GM18861 (cell line): ENCODE measurements around the gene ZC3H8.
"Not testable (repeated sequence)": the region's sequence is repeated elsewhere in the genome, so short reads cannot be mapped to it uniquely, and the experiment has no call there.

Experiments used
- ATAC-seq: cut with Tn5 transposase; IDR thresholded peaks from one replicate; pipeline ENCODE4 v1.9.1; 2021; ENCODE audit not compliant: unreplicated experiment

The ZC3H8 gene

DNA sequence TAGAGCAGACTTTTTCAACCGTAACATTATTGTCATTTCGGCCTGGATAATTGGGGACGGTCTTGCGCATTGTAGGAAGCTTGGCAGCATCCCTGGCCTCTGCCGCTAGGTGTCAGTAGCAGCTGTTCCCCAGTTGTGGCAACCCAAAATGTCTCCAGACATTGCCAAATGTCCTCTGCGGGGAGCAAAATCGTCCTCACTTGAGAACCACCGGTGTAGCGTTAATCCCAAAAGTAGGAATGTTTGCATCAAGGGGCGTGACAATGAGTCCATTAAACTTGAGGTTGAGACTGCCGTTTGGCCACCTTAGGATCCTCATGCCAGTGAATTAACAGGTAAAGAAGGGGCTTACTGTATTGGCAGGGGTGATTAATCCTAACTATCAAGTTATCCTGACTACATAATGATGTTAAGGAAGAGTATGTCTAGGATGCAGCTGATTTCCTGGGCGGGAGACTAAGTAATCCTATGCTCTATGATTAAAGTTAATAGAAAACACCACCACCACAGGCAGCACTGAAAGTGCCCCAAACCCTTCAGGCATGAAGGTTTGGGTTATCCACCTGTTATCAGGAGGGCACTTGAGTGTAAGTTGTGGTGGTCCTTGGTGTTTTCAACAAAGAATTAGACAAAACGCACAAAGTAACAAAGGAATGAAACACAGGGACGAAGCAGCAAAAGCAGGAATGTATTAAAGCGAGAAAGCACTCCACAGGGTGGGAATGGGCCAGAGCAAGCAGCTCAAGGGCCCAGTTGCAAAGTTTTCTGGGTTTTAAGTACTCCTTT, 4.9 kb upstream of the ZC3H8 start:
- peak; percentile 35 for ATAC-seq

DNA sequence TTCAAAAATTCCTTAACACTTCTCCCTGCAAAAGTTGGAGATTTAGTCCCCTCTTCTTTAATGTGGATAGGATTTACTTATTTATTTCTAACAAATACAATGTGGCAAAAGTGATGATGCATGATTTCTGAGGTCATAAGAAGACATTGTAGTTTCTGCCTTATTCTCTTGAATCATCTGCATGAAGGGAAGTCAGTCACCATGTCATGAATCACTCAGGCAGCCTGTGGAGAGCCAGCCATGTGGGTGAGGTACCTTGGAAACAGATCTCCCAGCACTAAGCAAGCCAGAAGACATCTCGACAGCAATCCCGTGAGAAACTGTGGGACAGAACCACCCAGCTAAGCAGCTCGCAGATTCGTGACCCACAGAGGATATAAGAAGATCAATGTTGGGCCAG, 2.7 kb upstream of the ZC3H8 start:
- ATAC-seq: no peak

DNA sequence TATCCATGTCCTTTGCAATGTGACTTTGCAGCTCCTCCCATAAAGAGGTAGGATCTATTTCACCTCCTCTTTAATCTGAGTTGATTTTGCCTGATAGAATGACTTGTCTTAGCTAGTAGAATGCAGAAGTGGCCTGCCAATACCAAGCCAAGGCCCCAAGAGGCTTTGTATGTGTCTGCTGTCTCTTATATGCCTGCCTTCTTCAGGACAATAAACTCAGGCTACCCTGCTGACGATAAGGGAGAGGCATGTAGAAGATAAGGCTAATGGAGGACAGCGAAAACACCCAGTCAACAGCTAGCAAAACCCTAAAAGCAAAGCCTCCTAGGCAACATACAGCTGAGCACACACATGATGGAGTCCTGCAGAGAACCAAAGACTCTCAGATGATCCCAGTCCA, 1.8 kb upstream of the ZC3H8 start:
- no peak for ATAC-seq

DNA sequence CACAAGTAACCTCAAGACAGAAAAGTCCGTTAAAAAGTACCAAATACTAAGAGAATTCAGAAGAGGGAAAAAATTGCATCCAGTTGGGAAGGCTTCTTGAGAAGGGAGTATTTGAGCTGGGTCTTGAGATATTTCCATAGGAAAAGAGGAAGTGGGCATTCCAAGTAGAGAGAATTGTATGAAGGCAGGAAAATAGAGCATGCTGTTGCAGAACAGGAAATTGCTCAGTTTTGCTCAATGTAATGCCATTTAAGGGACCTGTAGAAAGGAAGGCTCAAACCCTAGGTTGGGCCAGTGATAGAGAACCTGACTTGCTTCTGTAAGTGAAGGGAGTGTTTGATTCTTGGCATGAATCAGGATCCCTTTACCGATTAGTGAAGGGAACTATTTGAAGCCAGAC, 1.0 kb upstream of the ZC3H8 start:
- ATAC-seq: no peak

DNA sequence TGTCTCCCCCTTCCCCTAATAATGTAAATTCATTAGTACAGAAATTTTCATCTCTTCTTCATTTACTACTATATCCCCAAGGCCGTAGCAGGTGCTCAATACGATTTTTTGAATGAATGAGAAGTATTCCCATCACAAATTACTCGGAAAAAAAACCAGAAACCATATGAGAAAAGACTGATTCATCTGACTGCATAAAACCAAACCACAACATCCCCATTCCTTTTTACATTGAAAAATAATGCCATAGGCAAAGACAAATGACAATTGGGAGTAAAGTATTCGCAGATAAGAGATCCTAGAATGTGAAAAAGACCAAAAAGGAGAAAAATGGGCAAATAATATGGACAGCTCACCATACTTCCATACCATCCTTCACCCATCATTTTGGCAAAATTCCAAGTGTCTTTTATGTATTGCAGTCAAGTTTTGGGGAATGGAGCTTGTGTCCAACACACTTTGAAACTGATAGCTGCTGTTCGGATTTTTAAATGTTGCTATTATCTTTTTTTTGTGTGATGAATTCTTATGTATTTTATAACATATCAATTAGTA, 1.5 kb downstream of the ZC3H8 start:
- no peak for ATAC-seq

DNA sequence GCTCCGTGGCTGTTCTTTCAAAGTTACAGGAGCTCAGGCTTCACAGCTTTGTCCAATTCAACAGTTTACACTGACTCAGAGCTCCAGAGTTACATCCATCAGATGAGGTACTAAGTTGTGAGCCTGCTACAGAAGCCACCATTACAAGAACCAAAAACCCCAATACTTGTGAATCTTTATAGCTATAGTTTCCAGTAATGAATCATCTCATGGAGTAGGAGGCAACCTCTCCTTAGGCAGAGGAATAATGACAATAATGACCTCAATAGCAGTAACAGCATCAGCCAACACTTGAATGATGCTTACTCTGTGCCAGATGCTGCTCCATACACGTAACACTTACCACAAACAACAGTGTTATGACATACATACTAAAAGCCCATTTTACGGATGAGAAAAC, 3.6 kb downstream of the ZC3H8 start:
- ATAC-seq: no peak

DNA sequence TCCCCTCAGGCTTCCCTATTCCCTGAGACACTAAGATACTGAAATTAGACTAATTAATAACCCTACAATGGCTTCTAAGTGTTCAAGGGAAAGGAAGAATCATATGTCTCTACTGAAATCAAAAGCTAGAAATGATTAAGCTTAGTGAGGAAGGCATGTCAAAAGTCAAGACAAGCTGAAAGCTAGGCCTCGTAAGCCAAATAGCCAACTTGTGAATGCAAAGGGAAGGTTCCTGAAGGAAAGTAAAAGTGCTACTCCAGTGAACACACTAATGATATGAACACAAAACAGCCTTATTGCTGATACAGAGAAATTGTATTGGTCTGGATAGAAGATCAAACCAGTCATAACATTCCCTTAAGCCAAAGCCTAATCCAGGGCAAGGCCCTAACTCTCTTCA, 10.0 kb downstream of the ZC3H8 start:
- no peak for ATAC-seq

DNA sequence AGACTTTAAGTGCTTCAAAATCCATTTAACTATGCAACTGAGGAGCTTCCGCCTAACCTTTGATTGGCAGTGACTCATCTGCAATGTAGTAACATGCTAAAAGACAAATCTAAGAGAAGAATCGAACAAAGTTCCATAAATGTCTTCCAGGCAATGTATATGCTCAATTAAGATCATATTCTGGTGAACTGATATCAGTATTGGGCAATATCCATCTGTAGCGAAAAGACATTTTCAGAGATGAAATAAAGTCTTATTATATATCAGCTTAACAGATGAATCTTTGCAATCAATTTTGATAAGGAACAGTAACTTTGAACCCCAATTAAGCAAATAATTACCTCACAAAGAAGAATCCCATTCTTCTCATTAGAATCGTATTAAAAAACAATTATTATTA, 11.6 kb downstream of the ZC3H8 start:
- ATAC-seq: no peak

DNA sequence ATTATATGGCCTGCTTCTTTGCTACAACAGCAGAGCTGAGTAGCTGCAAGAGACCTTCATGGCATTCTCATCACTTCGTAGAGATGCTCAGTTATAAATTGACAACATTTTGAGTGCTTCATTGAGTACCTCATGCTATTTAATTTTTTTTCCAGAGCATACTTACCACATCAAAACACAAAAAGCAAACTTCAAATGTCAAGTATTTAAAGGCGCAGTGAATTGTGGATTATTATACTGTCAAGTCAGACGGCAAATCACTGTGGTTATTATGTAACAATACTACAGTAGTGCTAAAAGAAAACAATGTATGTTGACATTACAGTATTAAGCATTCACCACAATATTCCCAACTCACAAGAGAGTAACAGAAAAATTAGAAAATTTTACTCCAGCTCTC, 12.5 kb downstream of the ZC3H8 start:
- no peak for ATAC-seq

DNA sequence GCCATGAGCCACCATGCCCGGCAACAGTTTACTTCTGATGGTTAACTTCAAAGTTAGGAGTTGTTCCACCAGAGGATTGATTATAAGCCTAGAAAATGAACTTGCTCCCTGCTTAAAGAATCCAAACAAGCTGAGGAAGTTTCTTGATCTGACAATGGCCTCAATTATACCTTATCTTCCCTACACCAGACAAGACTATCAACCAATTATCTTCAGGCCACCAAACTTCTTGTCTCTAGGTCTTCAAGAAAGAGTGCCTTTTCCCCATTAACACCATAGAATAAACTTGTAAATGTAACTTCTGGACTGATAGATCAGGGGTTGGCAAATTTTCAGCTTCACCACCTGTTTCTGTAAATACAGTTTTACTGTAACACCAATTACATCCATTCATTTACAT, 15.0 kb downstream of the ZC3H8 start:
- ATAC-seq: no peak

DNA sequence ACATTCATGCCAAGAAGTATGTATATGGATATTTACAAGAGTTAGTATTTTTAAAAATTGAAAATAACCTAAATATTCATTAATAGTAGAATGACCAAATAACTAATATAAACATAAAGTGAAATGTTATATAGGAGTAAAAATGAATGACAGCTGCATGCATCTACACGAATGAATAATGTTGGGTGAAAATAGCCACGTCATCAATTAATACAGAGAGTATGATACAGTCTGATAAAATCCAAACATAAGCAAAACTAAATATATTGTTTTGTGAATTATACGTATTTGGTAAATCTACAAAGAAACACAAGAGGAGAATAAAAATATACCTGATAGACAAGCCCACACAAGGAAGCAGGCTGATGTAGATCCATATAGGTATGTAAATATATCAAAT, 24.5 kb downstream of the ZC3H8 start:
- ATAC-seq: no peak

DNA sequence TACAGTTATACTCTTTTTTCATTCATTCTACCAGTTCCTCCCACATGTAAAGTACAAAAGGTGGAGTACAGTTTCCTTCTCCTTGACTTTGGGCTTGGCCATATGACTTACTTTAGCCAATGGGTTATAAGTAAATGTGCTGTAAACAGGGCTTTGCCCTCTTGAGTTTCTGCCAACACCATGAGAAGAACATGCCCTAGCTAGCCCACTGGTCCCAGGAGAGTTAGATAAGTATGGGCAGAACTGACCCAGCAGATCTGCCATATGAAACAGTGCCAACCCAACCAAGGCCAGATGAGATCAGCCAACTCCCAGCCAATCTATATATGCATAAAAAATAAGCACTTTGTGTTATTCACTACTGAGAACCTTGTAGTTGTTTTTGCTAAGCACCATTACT, 25.5 kb downstream of the ZC3H8 start:
- no peak for ATAC-seq

DNA sequence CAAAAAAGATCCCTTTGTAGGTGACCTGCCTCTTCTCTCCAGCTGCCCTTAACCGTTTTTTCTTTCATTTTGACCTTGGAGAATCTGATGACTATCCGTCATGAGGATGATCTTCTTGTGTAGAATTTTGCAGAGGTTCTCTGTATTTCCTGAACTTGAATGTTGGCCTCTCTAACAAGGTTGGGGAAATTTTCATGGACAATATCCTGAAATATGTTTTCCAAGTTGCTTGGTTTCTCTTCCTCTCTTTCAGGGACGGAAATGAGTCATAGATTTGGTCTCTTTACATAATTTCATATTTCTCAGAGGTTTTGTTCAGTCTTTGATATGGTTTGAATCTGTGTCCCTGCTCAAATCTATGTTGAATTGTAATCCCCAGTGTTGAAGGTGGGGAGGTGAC, 34.0 kb downstream of the ZC3H8 start:
- no peak for ATAC-seq

DNA sequence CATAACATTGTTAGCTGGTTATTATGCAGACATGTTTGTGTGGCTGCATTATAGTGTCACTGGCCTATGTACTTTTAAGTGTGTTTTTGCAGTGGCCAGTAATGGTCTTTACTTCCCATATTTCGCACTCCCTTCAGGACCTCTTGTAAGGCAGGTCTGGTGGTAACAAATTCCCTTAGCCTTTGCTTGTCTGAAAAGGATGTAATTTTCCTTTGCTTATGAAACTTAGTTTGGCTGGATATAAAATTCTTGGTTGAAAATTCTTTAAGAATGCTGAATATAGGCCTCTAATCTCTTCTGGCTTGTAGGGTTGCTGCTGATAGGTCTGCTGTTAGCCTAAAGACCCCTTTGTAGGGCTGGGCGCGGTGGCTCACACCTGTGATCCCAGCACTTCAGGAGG, 34.7 kb downstream of the ZC3H8 start:
- ATAC-seq: no peak

DNA sequence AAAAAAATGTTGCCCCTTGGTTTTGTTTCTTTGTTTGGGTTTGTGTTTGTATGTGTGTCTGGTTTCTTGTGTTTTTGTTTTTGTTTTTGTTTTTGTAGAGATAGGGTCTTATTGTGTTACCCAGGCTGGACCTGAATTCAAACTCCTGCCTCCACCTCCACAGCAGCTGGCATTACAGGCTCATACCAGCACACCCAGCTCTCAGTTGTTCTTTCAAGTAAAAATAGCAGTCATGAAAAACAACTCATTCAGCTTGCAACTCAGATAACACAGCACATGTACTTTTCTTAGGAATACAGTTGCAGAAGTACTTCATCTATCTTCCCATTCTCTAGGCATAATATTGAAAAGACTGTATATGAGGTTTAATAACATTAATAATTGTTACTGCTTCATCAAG, 37.0 kb downstream of the ZC3H8 start:
- ATAC-seq: no peak

DNA sequence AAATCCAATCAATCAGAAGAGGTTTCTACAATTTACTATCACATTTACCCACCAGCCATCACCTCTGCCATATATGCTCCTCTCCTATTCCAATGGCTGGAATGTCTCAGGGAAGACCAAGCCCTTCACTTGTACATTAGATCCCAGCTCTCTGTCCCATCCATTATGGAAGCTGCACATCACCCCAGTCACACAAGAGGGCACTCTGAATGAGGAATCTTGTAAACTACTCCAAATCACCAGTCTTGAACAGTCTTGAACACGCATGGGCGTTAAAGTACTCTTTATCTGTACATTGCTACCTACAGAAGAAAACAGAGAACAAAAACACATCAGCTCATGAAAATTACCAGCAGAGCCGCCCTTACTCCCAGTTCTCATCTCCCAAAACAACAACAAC, 38.7 kb downstream of the ZC3H8 start:
- no peak for ATAC-seq

DNA sequence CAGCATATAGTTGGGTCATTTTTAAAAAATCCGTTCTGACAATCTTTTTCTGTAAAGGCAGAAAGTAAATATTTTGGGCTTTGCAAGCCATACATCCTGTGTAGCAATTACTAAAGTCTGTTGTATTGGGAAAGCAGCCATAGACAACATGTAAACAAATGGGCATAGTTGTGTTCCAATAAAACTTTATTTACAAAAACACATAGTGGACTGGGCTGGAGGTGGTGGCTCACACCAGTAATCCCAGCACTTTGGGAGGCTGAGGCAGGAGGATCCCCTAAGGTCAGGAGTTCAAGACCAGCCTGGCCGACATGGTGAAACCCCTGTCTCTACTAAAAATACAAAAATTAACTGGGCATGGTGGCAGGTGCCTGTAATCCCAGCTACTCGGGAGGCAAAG, 46.9 kb downstream of the ZC3H8 start:
- ATAC-seq: not testable (repeated sequence)

DNA sequence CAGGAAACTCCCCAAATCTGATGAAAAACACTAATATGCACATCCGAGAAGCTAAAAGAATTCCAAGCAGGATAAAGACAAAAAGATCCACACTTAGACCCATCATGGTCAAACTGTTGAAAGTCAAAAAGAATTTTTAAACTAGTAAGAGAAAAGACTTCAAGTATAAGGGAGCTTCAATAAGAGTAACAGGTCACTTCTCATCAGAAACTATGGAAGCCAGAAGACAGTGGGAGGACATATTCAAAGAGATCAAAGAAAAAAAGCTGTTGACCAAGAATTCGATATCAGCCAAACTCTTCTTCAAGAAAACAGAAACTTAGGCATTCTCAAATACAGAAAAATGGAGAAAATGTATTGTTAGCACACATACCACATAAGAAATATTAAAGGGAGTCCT, 50.4 kb downstream of the ZC3H8 start:
- no peak for ATAC-seq

DNA sequence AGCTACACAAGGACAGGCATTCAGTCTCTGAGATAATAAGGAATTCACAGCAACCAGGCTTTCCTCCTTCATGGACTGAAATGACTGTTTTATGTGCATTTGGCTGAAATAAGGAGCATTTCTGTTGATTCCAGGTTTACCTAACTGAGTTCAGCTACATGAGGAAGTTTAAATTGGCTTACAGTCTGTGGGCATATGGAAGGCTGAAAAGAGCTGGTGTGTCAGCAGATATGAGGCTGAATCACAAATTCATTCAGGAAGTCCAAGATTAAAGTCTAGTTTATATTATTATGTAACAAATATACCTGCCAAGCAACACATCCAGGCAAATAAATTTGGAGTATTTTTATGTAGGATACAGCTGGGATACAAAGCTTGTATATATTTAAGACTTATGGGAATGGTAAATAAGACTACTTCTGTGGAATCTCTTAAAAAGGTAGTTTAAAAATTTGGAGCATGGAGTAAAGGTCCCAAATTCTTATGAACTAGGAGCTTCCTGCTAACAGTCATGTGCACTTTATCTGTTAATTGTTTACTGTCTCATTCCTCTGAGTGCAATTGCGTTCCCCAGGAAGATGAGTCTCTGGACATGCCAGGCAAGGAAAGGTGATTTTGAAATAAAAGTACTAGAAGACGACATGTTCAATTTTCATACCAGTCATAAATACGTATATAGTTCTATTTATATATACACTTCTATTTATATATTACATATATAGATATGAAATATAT, 53.0 kb downstream of the ZC3H8 start:
- no peak for ATAC-seq

DNA sequence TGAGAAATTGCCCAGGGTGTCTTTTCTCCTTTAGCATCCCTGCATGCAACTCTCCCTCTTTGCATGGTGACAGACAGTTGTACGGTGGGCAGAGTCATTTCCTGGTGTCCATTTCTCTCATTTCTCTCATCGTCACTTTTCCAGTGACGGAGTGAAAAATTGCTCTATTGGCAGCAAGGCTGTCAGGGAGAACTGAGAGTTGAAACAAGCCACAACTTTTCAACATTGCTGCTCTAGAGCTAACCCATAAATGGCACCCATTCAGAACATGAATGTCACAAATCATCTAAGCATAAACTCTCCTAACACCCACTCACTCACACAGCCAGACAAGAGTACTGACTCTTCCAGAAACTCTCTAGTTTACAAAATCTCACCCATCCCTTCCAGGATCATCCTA, 55.7 kb downstream of the ZC3H8 start:
- ATAC-seq: no peak

DNA sequence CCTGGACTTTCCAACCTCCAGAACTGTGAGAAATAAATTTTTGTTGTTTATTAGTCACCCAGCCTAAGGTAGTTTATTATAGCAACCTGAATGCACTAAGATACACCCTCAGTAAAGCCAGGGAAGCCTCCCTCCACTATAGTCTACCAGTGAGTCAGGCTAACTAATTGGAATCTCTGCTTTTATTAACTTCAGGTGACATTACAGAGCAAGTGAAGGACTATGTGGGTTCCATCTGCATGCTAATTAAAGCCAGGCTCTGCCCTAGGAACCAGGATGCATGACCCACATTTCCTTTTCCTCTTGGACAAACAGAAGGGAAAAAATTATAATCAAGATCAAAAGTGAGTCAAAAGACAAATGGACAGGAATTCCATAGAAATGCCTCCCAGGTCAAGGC, 56.1 kb downstream of the ZC3H8 start:
- no peak for ATAC-seq

DNA sequence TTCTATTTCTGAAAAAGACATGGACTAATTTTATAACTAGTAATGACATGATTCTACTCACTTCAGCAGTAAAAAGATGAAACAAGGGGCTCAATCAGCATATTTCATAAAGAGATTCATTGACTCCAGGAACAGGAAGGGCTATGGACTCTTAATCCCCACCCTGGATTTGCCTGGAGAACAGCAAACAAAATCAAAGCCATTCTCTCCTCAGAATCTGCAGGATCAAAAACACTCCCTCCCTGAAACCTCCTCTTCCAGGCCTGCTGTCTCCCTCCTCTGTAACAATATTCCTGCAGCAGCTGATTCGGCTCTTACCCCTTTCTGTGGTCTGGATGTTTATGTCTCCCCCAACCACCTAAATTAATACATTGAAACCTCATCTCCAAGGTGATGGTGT, 57.0 kb downstream of the ZC3H8 start:
- no peak for ATAC-seq
